SK-N-SH treated with all-trans-retinoic acid at 6 μM for 48 hours (cell line): ENCODE data around the gene TNS3.

Experiments
- CSRNP3 ChIP-seq: fragments of 250-450 bp; sonication (Bioruptor Pico); IDR thresholded peaks from 2 replicates; pipeline ENCODE4 v1.5.1; 2021; ENCODE audit warnings: mild to moderate bottlenecking, moderate library complexity
- PATZ1 ChIP-seq: fragments of 250-450 bp; sonication (Bioruptor Pico); IDR thresholded peaks from 2 replicates; pipeline ENCODE4 v1.8.0; 2020; ENCODE audit warnings: mild to moderate bottlenecking, moderate library complexity, borderline replicate concordance
- RARB ChIP-seq: fragments of 250-450 bp; sonication (Bioruptor Pico); IDR thresholded peaks from 2 replicates; pipeline ENCODE4 v1.8.0; 2021; ENCODE audit warnings: mild to moderate bottlenecking, moderate library complexity
- TCF4 ChIP-seq: fragments of 250-450 bp; sonication (Bioruptor Pico); IDR thresholded peaks from 2 replicates; pipeline ENCODE4 v1.8.0; 2021; ENCODE audit warnings: mild to moderate bottlenecking, moderate library complexity, borderline replicate concordance
- TSHZ2 ChIP-seq: fragments of 250-450 bp; sonication (Bioruptor Pico); IDR thresholded peaks from 2 replicates; pipeline ENCODE4 v1.5.0; 2020; ENCODE audit warnings: mild to moderate bottlenecking, moderate library complexity
- ZFP3 ChIP-seq: fragments of 250-450 bp; sonication (Bioruptor Pico); IDR thresholded peaks from 2 replicates; pipeline ENCODE4 v1.5.0; 2020; ENCODE audit warnings: mild to moderate bottlenecking, moderate library complexity

- TF ChIP-seq PATZ1 (no peak), TSHZ2 (CRISPR knock-in tag) (no peak), TCF4 (CRISPR knock-in tag) (no peak), CSRNP3 (no peak), ZFP3 (CRISPR knock-in tag) (no peak), RARB (CRISPR knock-in tag) (no peak)
These were observed 170.5 kb downstream of the TNS3 start for GRCh38 chr7:47411281-47411869.
